GM12874 (cell line): ENCODE results near the gene MYOG.

ENCODE experiments used
- TF ChIP-seq, protein P1 (sequence below): IDR thresholded peaks from 2 replicates; pipeline ENCODE4 v1.5.1; 2011; ENCODE audit warnings: low read depth, mild to moderate bottlenecking, control low read depth, low read length, moderate library complexity; ENCODE audit not compliant: insufficient read depth

The MYOG gene

DNA sequence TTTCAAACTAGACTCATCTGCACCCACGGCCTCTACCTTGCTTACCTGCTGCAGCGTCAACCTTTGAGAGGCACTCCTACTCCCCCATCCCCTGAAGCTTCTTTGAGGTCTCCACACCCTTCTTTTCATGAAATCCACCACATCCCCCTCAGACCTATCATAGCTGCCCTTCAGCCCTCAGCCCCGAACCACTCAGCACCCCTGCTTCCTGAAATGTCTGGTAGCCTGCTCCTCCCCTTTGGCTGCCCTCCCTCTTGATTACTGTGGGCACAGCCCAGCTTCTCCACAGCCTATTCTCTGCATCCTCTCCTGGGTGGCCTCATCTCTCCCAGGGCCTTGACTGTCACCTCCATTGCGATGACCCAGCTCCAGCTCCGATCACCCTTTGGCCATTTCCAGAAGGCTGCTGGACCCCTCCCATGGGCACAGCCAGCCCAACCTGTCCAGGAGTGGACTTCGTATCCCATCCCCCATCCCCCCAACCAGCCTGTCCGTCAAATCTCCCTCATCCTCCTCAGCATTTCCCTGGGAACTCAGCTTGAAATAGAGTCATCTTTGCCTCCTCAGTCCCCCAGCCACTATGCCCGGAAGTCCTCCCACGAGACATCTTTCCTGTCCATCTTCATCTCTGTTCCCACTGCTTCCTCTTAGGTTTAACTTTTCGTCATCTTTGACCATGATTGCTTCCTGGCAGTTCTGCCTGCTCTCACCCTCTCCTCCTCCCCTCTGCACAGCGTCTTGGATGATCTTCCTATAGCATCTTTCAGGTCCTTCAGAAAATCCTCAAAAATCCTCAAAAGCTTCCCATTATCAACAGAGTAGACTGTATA, 35.6 kb upstream of the MYOG start:
- TF ChIP-seq, protein P1, sequence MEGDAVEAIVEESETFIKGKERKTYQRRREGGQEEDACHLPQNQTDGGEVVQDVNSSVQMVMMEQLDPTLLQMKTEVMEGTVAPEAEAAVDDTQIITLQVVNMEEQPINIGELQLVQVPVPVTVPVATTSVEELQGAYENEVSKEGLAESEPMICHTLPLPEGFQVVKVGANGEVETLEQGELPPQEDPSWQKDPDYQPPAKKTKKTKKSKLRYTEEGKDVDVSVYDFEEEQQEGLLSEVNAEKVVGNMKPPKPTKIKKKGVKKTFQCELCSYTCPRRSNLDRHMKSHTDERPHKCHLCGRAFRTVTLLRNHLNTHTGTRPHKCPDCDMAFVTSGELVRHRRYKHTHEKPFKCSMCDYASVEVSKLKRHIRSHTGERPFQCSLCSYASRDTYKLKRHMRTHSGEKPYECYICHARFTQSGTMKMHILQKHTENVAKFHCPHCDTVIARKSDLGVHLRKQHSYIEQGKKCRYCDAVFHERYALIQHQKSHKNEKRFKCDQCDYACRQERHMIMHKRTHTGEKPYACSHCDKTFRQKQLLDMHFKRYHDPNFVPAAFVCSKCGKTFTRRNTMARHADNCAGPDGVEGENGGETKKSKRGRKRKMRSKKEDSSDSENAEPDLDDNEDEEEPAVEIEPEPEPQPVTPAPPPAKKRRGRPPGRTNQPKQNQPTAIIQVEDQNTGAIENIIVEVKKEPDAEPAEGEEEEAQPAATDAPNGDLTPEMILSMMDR = no peak

DNA sequence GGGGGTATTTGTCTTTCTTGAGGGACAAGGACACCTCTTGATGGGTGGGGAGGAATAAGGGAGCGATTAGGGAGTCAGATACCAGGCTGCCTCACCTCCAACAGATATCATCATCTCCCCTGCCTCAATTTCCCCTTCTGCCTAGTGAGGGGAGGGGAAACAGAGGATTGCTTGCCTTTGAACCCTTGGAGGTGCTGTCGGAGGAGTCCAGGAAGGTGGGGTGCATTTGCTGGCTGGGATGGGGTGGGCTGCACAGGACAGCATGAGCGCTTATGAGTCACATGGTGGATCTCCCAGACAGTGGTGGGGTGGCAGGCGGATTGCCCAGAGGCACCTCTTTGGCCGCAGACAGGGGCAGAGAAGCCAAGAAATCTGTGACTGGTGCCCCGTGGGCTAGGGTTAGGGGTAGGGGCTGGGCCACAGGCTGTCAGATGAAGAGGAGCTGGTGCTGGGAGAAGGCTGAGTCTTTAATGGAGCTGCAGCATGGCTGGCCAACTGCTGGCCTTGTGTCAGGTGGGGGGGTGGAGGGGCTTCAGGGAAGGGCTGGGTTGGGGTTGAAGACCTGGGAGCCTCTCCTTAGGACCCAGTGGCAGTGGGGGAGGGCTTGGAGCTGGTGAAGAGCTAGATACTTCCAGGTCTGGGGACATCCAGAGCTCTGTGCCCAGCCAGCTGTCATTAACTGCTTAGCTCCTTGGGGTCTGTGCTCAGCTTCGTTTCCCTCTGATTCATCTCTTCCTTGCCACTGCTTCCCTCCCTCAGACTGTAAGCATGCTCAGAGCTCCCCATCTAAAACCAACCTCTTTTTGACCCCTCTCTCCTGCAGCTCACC, 34.7 kb upstream of the MYOG start:
- TF ChIP-seq, protein P1 = no peak

DNA sequence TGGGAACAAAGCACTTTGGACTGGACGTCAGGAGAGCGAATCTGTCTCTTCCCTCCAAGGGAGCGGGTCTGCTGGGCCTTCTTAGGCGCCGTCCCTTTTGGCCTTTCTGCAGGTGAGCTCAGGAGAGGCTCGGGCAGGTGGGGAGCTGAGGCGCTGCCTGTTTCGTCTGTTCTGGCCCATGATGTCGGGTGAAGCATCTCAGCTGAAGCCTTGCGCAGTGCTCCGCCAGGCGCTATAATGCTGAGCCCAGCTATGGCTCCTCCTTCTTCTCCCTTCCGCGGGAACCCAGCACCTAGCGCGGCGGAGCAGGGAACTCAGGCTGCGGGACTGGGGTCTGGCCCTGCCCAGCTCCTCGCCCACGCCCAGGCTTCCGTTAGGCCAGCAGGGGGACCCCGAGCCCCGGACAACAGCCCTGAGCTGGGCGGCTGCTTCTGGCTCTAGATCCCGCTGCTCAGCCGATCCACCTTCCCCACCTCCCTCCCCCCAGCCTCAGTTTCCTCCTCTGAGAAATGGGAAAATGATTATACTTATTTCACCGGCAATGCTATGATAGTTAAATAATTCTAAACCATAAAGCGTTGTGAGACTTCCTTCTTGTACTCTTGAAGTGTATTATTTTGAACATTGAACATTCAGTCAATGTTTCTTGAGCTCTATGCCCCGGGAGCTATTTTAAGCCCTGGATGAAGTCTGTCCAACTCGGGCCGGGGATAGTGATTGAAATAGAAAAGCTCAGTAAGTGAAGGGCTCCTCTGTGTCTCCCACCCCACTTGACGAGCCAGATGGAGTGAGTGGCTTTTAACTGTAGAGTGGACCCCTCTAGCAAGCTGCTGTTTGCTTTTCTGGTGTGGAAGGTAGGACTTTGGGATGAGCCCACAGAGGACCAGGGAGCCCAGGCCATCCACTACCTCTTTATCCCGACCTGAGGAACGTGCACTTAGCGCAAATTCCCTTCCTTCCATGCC, 32.1 kb upstream of the MYOG start:
- TF ChIP-seq, protein P1 = peak; percentile 70

DNA sequence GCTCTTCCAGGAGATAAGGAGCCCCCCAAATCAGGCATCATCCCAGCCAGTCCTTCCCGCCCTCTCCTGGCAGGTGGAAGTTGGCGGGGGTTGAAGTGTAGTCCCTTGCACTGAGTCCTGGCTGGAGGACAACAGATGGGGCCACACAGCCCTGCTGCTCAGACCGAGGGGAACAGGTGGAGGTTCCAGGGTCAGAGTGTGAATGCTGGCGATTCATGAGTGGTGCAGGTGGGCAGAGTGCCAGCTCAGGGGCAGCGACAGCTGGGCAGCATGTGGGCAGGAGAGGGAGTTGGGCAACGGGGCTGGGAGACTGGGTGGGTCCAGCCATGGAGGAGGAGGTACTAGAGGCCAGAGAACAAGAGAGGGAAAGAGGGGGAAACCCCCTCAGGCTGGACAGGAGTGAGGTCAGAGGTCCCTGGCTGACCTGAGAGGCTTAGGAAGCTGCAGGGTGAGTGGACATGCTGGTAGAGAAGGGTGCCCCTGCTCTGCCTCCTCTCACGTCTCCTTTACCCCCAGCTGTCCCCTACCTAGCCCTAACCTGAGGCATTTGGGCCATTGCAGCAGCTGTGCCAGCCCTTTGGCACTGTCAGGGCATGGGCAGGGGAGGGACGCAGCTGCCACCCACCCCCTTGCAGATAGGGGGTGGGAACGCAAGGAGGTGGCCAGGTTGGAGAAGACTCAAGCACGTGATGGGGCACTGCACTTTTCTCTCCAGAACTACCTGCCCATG, 30.4 kb upstream of the MYOG start:
- TF ChIP-seq, protein P1 = no peak

DNA sequence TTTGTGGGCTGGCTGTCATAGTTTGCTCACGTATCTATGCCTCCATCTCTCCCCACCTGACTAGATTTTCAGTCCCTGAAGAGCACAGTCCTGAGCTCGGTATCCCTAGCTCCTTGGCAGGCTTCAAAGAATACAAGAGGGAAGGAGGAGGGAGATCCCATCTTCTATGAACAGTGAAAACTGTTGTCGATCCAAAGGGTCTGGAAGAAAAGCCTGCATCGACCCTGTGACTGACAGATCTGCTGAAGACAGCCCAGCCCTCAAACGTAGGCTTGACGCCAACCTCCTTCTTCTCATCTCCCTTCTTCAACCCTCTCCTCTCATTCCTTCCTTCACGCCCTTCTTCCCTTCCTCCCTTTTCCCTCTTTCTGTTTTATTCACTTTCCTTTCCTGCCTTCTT, 28.4 kb upstream of the MYOG start:
- TF ChIP-seq, protein P1 = no peak

DNA sequence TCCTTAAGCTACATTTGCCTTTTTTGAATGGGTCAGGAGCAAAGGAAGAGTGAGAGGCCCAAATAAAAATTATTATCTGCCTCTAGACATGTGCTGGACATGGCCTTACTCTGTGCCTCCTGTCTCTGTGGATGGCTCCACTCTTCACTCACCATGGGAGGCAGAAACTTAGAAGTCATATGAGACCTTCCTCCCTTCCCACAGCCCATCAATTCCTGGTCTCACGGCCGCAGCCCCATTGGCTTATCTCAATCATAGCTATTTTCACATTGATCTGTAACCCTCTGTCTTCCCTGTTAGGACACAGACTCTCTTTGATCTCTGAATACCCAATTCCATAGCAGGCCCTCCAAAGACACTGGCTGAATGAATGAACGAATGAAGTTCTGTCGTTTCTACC, 27.5 kb upstream of the MYOG start:
- TF ChIP-seq, protein P1 = no peak
